Stimulated activated naive CD8-positive, alpha-beta T cell treated with anti-CD3 and anti-CD28 coated beads, Interleukin-15, Interleukin-2, amounts not matched to agents 100 ng/mL and 50 ng/mL, for 24 hours (primary cell): ENCODE results near the gene AUH.

Source experiments
- H3K27ac Mint-ChIP-seq: one replicate; pipeline ENCODE4 v1.8.0; 2021; ENCODE audit warnings: mild to moderate bottlenecking, mixed read lengths
- H3K27me3 Mint-ChIP-seq: one replicate; pipeline ENCODE4 v1.8.0; 2021; ENCODE audit warnings: mixed read lengths
- H3K36me3 Mint-ChIP-seq: one replicate; pipeline ENCODE4 v1.8.0; 2021; ENCODE audit warnings: low read depth, mixed read lengths
- H3K4me1 Mint-ChIP-seq: one replicate; pipeline ENCODE4 v1.8.0; 2021; ENCODE audit warnings: low read depth, mixed read lengths
- H3K4me3 Mint-ChIP-seq: one replicate; pipeline ENCODE4 v1.8.0; 2021; ENCODE audit warnings: mild to moderate bottlenecking, mixed read lengths
- H3K9me3 Mint-ChIP-seq: one replicate; pipeline ENCODE4 v1.8.0; 2021; ENCODE audit warnings: mixed read lengths

The AUH gene

DNA sequence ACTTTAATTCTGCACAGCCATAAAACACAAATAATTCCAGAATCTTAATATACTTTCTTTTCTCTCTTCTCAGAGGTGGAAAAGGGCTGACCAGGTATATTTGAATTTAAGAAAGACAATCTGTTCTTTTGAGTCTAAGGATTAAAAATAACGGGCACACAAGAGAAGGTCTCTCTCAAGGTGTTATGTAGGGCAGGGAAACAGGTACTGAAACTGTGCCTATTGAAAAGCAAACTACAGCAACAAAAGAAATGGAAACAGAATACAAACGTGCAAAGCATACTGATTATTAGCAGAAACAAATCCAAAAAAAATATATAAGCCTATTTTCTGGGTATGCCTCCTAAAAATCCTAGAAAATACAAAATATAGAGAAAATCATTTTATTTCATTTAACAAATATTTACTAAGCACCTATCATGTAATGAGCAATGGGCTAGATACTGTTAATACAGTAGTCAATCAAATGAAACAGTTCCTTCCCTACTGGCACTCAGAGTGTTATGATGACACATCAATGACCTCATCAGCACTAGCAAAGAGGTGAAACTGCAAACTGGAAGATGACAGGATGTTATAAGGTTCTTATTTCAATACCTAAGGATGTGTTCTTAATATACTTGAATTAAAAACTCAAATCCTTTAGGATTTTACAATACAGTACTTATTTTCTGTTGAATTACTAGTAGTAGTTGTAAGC is 87.7 kb downstream of the AUH start:
- Mint-ChIP-seq H3K4me3 (no peak overlapping the region), H3K27ac (no peak overlapping the region), H3K36me3 (peaks cover 8% of the 10 kb centered on the region), H3K4me1 (peaks cover 19% of the 10 kb centered on the region), H3K9me3 (no peaks in the 10 kb centered on the region), H3K27me3 (no peaks in the 10 kb centered on the region)

DNA sequence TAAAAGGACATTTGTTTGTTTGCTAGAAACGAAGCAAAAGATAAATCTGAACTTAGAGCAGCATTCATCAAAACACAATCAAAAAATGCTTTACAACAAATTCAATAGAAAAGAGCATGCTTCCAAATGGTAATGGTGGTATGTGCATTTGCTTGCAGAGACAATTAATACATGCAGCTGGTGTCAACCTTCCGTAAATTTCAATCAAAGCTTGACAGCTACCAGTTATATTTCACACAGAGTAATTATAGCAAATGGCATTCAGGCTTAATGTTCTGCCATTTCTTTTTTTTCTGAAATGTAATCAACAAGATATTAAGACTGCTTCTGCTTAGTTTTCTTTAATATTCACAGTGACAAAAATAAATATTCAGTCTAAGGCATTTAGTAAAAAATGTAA is 90.6 kb downstream of the AUH start:
- Mint-ChIP-seq H3K27me3 (no peaks in the 10 kb centered on the region), H3K27ac (no peak overlapping the region), H3K4me1 (peaks cover 19% of the 10 kb centered on the region), H3K9me3 (no peaks in the 10 kb centered on the region), H3K36me3 (peaks cover 22% of the 10 kb centered on the region), H3K4me3 (no peak overlapping the region)

DNA sequence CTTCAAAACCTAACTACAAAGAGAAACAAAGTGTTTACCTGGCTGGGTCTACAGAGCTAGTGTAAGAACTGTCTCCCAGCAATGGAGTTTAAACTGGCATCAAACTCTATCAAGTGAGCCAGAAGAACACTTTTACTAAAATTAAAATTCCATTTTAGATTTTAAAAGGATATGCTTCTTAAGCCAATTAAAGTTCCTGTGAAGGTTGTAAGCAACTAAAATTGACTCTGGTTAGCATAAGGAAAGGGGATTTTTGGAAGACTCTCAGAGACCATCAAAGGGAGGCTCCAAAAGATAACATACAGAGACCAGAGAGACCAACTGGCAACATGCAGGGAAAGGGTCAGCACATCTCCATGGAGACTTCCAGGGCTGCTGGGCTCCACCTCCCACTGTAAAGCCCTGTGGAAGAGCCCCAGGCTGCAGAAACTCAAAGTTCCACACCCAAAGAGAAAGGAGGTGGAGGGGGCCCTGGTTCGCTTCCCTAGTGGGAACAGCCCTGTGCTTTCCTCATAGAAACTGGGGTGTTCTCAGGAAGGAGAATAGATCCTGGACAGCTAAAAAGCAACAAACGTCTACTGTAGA is 91.7 kb downstream of the AUH start:
- Mint-ChIP-seq H3K36me3 (peaks cover 27% of the 10 kb centered on the region), H3K27me3 (no peaks in the 10 kb centered on the region), H3K4me1 (peaks cover 18% of the 10 kb centered on the region), H3K9me3 (peaks cover 3% of the 10 kb centered on the region), H3K4me3 (no peak overlapping the region), H3K27ac (no peak overlapping the region)

DNA sequence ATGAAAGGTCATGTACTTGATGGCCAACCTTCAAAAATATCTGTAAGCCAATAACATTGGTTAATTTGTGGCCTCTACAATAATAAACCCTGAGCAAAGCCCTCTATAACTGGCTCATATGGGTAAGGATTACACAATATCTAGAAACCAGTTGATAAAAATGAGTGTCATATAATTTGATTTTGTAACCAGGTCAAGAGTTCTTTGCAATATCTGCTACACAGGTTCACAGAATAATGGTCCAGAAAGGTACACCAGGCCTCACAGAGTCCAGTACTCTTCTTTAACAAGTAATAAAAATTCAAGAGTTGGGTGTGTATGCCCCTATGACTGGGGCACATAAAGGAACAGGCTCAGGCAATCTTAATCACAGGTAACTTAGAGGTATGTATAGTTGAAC is 95.3 kb downstream of the AUH start:
- no peak overlapping the region for H3K4me3 Mint-ChIP-seq
- no peaks in the 10 kb centered on the region for H3K27me3 Mint-ChIP-seq
- no peak overlapping the region for H3K27ac Mint-ChIP-seq
- peaks cover 9% of the 10 kb centered on the region for H3K4me1 Mint-ChIP-seq
- H3K9me3 Mint-ChIP-seq, result peaks cover 13% of the 10 kb centered on the region
- H3K36me3 Mint-ChIP-seq, result peaks cover 47% of the 10 kb centered on the region

DNA sequence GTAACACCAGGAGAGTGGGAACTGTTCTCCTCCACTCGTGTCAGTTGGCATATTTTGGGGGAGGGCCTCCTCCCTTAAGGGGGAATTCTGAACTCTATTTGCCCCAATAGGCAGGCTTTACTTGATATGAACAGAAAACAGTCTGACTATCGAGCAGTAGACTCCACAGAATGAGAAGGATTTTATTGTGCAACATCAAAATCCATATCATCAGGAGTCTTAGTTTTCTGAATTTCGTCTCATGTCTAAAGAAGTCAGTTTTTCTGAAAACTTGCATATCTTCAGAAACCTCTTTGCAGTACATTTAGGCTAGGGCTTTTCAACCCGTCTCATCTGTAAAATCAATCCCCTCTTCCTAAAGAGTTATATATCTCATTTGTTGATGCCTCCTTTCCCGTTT is 96.2 kb downstream of the AUH start:
- Mint-ChIP-seq H3K4me3 (no peak overlapping the region), H3K9me3 (peaks cover 13% of the 10 kb centered on the region), H3K36me3 (peaks cover 47% of the 10 kb centered on the region), H3K27ac (no peak overlapping the region), H3K27me3 (no peaks in the 10 kb centered on the region), H3K4me1 (peaks cover 10% of the 10 kb centered on the region)

DNA sequence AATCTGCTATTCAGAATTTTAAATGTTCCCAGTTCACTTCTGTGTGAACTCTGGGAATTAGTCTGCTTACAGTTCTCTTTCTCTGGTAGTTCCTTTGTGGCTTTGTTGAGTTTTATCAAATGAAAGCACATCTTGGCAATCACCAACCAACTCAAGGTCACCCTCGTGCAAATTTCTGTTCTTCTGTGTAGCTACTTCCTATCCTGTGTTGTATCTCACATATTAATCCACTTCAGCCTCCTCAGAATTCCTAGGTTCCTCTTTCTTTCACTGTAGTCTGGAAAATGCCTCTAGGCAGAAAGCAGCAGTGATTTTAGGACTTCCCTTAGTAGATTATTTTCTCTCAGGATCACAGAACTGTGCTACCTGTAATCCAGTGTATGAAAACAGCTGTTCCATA is 100.3 kb downstream of the AUH start:
- Mint-ChIP-seq H3K4me3 (no peak overlapping the region), H3K27ac (no peak overlapping the region), H3K9me3 (peaks cover 13% of the 10 kb centered on the region), H3K4me1 (peaks cover 11% of the 10 kb centered on the region), H3K27me3 (no peaks in the 10 kb centered on the region), H3K36me3 (peaks cover 39% of the 10 kb centered on the region)

DNA sequence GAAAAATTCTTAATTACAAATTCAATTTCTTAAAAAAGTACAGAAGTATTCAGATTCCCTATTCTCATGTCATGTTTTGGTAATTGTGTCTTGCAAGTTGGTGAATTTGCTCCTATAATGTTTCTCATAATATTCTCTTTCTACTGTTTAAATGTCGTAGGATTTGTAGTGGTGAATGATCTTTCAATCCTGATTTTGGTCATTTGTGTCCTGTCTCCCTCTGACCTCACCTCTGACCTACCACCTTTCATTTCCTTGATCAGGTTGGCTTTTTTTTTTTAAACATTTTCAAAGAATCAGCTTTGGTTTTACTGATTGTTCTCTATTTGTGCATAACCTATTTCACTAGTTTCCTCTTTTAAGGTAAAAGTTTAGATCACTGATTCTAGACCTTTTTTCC is 102.6 kb downstream of the AUH start:
- Mint-ChIP-seq H3K36me3 (peaks cover 26% of the 10 kb centered on the region), H3K27ac (no peak overlapping the region), H3K27me3 (no peaks in the 10 kb centered on the region), H3K4me3 (no peak overlapping the region), H3K9me3 (peaks cover 4% of the 10 kb centered on the region), H3K4me1 (peaks cover 16% of the 10 kb centered on the region)

DNA sequence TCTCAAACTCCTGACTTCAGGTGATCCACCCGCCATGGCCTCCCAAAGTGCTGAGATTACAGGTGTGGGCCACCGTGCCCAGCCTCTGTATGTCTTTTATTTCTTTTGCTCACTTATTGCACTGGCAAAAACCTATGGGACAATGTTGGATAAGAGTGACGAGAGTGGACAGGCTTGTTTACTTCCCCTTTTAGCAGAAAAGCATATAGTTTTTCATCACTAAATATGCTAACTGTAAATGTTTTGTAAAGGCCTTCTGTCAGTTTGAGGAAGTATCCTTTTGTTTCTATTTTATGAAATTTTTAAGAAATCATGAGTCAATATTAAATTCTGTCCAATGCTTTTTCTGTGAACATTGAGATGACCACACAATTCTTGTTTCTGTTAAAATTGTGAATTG is 103.3 kb downstream of the AUH start:
- no peak overlapping the region for H3K4me3 Mint-ChIP-seq
- H3K27me3 Mint-ChIP-seq, result no peaks in the 10 kb centered on the region
- H3K4me1 Mint-ChIP-seq, result peaks cover 17% of the 10 kb centered on the region
- no peaks in the 10 kb centered on the region for H3K9me3 Mint-ChIP-seq
- peaks cover 23% of the 10 kb centered on the region for H3K36me3 Mint-ChIP-seq
- H3K27ac Mint-ChIP-seq, result no peak overlapping the region

DNA sequence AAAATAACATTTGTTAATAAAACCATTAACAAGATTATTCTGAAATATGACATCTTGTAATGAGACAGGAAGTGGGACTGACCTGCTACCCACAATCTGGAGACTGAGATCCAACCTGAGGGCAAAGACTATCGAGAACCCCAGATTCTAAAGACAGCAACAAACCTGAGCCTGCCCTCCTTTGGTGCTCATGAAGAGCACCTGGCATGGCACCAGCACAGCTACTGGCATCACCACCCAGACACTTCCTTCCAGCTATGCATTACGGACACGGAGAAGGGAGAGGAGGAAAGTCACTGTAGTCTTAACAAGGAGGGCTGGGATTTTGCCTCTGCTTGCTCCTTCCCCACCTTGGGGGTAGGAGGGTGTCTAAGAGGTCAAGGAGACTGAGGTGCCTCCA is 105.5 kb downstream of the AUH start:
- Mint-ChIP-seq H3K4me1 (peaks cover 14% of the 10 kb centered on the region), H3K9me3 (no peaks in the 10 kb centered on the region), H3K27ac (no peak overlapping the region), H3K27me3 (no peaks in the 10 kb centered on the region), H3K4me3 (no peak overlapping the region), H3K36me3 (peaks cover 17% of the 10 kb centered on the region)

DNA sequence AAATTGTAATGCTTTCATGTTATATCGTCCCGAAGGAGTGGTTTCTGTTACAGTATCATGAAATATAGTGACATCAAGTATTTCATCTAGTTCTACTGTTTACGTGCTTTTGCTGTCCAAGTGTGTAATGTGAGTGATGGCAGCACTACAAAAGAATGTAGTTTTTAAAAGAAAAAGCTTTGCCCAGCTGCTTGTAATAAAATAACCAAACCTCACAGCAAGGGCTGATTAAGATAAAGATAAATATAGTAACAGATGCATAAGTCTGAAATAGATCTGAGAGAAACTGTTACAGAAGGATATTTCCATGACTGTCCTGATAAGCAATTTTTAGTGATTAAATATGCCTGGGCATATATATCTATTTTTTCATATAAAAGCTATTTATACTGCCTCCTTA is 106.4 kb downstream of the AUH start:
- peaks cover 16% of the 10 kb centered on the region for H3K4me1 Mint-ChIP-seq
- H3K9me3 Mint-ChIP-seq, result no peaks in the 10 kb centered on the region
- no peak overlapping the region for H3K27ac Mint-ChIP-seq
- H3K27me3 Mint-ChIP-seq, result no peaks in the 10 kb centered on the region
- no peak overlapping the region for H3K4me3 Mint-ChIP-seq
- H3K36me3 Mint-ChIP-seq, result peaks cover 16% of the 10 kb centered on the region

DNA sequence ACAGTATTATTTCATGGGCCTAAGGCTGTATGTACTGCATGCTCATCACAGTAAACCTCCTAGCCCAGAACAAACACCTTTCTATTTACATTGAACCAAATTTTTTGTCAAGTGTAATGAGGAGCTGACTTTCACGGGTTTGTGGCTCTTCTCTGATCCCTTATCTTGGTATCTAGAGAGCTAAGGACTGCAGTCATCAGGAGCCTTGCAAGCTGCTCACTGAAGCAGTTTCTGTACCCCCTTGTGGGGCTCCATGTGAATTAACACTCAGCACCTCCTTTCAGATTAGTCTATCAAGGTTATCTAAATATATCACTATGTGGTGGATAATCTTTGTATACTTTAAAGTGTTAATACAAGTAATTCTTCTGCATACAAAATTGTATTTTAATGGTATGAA is 108.2 kb downstream of the AUH start:
- Mint-ChIP-seq H3K36me3 (peaks cover 7% of the 10 kb centered on the region), H3K4me1 (peaks cover 20% of the 10 kb centered on the region), H3K27ac (no peak overlapping the region), H3K27me3 (no peaks in the 10 kb centered on the region), H3K9me3 (no peaks in the 10 kb centered on the region), H3K4me3 (no peak overlapping the region)

DNA sequence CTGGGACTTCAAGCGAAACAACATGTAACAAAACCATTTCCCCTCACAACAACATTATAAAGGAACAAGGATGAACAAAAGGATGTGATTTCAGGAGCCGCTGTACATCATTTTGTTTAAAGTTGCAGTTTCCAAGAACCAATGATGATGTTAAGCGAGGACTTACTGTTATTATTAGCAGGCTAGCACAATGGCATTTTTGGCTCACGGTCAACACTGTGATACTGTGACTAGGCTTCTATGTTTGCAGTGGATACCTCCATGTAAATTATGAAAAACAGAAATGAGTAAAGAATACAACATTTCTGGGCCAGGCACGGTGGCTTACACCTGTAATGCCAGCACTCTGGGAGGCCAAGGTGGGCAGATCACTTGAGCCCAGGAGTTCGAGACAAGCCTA is 113.0 kb downstream of the AUH start:
- H3K36me3 Mint-ChIP-seq, result peaks cover 3% of the 10 kb centered on the region
- H3K27ac Mint-ChIP-seq, result no peak overlapping the region
- no peaks in the 10 kb centered on the region for H3K9me3 Mint-ChIP-seq
- H3K4me1 Mint-ChIP-seq, result peaks cover 35% of the 10 kb centered on the region
- H3K27me3 Mint-ChIP-seq, result no peaks in the 10 kb centered on the region
- no peak overlapping the region for H3K4me3 Mint-ChIP-seq

DNA sequence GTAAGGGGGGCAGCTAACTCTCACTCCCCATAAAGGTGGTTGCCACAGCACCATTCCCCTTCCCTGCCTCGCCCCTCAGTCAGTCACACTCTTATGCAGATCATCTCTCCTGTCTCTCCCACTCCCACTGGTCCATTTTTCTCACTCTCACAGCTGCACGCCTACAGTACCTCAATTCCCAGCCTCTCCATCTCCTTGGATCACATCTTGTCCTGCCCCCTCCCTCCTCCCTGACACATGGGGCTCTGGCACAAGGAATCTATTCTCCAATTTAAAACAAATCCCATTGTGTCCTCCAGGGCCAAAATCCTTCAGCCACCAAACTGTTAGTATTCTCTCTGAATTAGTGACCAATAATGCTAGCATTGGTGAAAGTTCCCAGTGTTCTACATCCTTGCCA is 114.4 kb downstream of the AUH start:
- Mint-ChIP-seq H3K9me3 (no peaks in the 10 kb centered on the region), H3K27me3 (no peaks in the 10 kb centered on the region), H3K4me3 (no peak overlapping the region), H3K27ac (no peak overlapping the region), H3K4me1 (peaks cover 31% of the 10 kb centered on the region), H3K36me3 (peaks cover 8% of the 10 kb centered on the region)

DNA sequence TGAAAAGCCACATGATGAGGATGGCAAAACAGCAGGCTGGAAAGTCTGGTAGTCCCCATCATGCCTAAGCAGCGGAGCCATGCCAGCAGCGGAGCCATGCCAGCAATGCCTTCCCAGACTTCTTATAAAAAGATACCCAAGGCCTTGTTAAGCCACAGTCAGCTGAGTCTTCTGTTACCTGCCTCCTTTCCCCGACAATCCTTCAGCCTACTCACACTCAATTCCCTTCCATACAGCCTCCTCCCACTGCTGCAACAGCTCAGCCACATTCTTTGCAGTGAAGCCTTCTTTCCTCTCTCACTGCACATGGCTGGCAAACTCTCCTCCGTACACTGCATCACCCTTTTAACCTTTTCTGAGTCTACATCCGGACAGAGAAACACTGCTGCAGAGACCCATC is 114.9 kb downstream of the AUH start:
- no peaks in the 10 kb centered on the region for H3K9me3 Mint-ChIP-seq

DNA sequence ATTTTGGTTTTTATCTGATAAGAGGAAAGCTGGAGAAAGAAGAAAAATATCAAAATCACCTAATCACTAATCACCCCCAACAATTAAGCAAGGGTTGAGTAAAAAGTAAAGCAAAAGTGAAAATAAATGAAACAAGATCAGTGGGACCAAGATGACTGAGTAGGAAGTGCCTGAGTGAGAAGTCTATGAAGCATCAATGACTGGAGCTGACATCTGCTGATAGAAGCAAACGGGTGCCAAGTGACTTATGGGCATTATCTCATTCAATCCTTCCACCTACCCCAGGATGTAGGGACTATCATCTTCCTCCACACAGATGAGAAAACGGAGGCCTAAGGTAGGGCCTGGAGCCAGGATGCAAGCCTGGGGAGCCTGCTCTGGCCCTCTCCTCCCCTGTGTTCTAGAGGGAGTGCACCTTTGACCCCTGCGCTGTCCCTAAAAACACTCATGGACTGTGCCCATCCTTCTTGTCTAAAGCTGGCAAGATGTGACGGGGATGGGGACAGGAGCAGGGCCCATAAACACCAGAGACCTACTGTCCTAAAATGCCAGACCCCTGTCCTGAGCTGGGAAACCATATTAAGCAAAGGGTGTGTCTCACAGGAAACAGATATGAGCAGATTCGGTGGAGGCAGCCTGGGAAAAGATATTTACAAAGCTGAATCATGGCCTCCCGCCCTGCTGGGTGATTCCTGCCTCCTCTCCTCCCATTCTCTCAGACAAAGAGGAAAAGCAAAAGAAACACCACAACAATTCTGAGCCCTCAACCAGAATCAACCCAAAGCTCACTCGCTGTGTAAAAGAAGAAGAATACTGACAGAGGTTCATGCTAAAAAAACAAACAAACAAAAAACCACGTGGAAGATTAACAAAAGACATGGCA is 116.0 kb downstream of the AUH start:
- no peak overlapping the region for H3K4me3 Mint-ChIP-seq
- no peaks in the 10 kb centered on the region for H3K9me3 Mint-ChIP-seq
- H3K4me1 Mint-ChIP-seq, result peaks cover 31% of the 10 kb centered on the region
- H3K27ac Mint-ChIP-seq, result peak overlapping the region; percentile 88
- peaks cover 8% of the 10 kb centered on the region for H3K36me3 Mint-ChIP-seq
- H3K27me3 Mint-ChIP-seq, result no peaks in the 10 kb centered on the region

More for the DNA sequence above, 114.9 kb downstream of the AUH start:
- Mint-ChIP-seq H3K4me3 (no peak overlapping the region), H3K36me3 (peaks cover 8% of the 10 kb centered on the region), H3K4me1 (peaks cover 31% of the 10 kb centered on the region), H3K27ac (no peak overlapping the region), H3K27me3 (no peaks in the 10 kb centered on the region)
